HuH-7.5 (cell line): ENCODE data around the gene SKIC8.

Source experiments
- DNase-seq: peaks from one replicate; pipeline ENCODE4 v3.0.0; 2011; ENCODE audit warnings: low spot score

SKIC8 gene

DNA sequence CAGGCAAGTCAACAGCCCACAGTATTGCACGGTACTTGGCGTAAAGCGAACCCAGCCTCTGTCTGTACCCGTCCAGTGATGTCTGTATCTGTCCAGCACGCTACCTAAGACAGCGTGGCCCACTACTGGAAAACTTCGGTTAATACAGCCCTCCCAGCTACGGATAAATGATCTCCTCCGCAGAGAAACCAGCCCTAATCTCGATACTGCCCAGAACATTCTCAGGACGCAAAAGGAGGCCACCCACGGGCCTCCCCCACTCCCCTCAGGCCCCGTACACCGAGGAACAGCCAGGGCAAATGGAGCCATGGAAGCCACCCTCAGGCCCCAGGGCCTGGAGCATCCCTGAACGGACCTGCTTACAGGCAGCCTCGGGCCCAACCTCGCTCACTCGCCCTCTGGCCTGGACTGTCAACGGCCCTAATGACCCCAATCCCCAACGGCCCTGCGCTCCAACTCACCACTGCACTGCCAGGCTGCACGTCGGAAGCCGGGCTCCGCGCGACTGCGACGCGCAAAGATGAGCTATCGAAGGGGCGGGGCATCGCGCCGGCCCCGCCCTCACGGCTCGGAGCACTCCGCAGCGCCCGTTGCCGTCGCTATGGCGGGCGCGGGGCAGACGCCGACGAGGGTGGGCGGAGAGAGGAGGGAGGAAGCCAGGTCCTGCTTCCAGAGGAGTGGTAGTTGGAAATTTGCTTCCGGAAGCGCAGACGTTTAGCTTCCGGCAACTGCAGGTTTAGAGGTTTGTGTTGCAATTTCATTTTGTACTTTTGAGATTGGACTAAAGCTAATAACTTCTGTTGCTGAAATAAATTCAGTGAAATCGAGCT, at the start of gene SKIC8:
TSS of gene SKIC8 (minus strand) at position 509 of the 830 bp plus-strand sequence. CDS start 3,923 bp downstream, outside the sequence.
- DNase-seq = peak; percentile 96

DNA sequence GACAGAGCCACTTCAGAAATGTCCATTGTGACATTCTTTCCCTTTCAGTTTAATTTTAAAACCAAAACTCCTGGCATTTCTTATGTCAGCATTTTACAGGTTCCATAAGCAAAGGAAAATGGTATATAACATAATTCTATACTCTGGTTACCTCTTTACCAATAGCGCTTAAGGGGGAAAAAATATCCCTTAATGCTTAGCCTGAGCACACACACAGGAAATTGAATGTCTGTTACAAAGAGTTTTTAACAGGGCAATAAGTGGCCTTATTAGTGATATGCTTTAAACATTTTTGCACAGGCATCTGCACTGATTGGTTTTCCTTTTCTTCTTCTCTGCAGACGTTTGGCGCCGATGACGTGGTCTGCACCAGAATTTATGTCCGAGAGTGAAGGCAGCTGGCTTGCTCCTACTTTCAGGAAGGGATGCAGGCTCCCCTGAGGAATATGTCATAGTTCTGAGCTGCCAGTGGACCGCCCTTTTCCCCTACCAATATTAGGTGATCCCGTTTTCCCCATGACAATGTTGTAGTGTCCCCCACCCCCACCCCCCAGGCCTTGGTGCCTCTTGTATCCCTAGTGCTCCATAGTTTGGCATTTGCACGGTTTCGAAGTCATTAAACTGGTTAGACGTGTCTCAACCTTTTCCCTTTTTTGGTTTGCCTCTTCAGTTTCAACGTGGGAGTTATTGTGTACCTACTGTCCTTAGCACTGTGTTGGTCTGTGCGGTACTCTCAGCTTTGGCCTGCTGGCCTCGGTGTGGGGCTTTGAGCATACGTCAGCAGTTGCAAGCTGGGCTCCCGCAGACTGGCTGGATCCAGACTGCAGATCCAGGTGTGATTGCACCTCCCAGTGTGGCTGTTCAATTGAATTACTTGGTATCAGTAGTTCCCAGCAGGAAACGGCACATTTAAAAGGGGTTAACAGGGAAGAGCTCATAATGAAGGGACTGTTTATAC, 48.5 kb upstream of the SKIC8 start:
- no peak for DNase-seq

DNA sequence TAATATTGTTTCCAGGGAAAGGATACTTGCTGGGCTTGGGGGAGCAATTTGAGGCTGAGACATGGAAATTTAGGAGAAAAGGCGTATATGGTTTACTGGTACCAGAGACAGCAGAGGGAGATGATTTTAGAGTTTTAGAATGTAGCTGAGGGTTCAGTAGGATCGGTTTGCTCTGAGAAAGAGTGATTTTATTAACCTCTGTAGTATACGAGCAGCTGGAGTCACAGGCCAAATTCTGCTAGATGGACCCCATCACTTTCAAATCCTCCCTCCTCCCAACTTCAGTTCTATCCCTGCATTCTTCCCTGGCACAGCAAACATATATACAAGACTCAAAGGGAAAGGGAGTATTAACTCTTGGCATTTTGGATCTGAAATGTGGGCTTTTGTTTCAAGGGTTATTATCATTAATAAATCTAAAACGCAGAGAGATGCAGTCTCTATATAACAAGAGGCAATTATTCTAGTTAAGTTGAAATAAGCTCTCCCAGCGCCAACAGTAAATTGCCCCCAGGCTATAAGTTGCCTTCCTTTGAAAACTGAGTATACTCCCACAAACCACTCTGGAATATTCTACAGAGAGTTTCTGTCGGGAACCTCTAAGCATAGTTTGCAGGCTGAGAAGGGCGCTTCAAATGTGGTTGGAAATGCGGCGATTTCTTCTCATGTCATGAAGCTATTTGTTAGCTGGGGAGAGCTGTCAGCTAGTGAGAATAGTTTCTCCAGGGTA, 46.2 kb upstream of the SKIC8 start:
- DNase-seq = no peak

DNA sequence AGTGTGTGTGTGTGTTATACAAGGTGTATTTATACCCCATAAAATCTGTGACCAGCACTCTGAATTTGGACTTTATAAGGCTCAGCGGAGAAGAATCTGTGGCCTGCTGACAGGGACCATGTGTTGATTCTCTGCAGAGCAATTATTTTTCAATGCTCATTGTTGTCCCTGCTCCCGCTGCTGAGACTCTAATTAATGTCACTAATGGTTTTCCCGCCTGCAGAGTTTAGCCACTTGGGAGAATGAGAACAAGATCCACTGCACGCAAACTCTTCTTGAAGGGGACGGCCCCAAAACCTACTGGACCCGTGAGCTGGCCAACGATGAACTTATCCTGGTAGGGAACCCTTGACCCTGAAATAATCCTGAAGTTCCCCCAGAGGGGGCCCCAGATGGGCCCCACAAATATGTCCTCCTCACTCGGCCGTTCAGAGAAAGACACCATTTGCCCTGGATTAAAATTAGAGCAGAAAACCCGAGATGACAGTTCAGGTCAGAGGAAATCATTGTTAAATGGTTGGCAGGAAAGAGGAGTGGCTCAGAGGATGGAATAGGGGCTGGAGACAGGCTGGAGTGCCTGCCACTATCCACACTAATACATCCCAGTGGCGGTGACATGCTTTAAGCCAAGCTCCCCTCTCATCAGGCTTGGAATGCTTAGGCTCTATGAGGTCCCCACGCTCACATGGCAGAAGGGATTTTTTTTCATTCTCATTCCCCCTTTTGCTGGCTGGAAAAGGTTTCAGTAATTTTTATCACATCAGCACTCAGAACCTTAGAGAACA, 44.1 kb upstream of the SKIC8 start:
- DNase-seq = no peak

DNA sequence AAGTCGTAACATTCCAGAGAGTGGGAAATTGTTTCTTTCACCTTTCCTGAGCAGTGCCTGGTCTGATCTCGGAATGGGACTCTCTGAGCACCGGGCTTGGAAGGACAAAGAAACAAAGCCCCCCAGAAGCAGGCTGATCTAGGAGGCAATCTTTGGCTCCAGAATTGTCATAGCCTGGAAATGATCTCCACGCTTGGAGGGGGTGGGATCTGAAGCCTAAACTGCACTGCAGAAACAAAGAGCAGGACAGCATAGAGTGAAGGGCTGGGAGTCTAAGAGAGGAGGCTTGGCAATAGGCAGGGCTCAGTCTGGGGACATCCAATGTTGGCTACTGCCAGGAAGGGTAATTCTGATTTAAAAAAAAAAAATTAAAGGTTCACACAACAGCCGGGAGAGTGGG, 42.6 kb upstream of the SKIC8 start:
- no peak for DNase-seq

DNA sequence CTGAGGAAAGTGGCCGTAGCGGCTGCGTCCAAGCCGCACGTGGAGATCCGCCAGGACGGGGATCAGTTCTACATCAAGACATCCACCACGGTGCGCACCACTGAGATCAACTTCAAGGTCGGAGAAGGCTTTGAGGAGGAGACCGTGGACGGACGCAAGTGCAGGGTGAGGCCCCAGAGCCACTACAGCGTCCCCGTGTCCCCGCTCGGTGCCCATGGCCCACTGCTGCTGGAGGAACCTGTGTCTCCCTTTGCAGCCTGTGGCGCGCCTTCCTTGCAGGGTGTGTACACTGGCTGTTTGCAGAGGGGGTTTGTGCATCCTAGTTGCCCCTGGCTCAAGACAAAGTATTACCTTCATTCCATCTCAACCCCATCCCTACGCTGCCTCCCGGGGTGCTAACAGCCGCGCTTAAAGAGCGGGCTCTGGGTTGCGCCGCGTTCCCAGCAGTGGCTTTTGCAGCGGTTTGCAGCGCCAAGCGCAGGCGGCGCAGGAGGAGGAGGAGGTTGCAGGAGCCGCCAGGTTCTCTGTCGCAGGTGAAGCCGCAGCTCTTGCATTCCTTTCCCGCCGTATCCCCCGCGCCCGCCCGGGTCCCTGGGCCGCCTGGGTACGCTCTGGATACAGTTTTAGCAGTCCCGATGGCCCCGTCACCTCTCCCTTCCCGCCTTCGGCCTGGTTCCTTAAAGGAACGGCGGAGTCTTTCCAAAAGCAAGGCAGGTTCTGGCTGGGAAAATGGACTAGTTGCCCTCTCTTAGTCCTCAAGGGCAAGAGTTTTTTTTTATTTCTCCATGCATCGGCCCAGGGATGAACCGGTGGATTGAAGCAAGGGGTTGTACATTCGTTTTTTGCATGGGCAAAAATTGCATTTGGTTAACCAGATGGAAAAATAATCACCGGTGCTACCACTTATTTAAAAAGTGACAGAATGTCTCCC, 41.9 kb upstream of the SKIC8 start:
- DNase-seq = no peak

DNA sequence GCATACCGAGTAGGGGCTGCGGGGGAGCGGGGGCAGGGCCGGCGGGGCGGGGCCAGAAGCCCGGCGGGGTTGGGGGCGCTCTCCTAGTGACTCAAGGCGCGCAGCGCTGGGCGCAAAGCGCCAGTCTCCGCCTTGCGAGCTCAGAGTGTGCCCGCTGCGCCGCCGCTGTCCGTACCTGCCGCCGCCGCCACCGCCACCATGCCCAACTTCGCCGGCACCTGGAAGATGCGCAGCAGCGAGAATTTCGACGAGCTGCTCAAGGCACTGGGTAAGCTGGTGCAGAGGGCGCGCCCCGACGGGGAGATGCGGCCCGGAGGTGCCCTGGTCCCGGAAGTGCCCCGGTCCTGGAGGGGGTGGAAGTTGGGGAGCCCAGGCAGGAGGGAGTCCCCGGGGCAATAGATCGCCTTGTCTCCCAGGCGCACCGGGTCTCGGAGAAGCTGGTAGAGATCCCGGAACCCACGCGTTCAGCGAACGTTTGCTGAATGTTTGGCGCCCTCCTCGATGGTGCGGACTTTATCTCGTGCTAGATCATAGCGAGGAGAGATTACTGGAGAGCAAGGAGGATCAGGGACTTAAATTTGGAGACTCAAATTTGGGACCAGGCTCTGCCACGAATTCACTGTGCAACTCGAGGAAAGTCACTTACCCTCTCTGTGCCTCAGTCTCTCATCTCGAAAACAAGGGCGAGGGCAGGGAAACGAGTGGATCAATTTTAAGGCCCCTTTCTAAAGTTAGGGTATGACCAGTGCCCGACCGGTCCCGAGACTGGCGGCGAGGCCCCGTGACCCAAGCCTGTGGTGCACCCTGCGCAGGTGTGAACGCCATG, 41.0 kb upstream of the SKIC8 start, which contains the start of gene CRABP1:
TSS of gene CRABP1 (plus strand) at position 123 of the 826 bp plus-strand sequence. CDS start at position 199, 76 bp downstream.
- no peak for DNase-seq

DNA sequence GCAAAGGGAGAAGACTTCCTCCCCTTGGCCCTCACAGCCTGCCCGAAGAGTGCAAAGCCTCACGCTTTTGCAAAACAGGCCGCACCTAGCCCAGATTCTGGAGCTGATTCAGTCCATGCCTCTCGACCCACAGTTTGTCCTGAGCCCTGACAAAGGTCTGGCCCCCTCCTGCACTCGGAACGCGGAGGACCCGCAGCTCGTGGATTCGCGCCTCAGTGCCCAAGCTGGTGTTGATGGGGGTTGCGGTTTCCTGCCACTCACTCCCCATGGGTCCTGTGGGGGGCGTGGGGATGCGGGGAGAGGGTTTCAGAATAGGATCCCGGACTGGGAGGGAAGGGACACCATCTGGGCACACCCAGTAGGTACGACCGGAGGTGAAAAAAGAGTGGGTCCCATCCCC, 40.1 kb upstream of the SKIC8 start:
- no peak for DNase-seq

DNA sequence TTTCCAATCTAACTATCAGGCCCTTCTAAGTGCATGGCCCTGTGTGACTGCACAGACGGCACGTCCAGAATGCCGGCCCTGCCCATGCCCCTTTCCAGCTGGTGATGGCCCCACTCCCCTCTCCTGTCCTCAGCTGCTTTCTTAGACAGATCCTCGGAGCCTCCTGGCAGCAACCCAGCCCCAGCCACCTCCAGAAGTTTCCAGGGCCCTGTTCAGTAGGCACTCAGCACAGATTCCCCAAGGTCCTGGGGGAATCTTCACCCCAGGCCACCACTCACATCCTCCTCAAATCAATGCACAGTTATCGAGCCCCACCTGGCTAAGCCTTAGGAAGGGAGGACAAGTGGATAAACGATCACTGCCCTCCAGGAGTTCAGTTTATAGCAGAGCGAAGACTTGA, 39.4 kb upstream of the SKIC8 start:
- DNase-seq = no peak

DNA sequence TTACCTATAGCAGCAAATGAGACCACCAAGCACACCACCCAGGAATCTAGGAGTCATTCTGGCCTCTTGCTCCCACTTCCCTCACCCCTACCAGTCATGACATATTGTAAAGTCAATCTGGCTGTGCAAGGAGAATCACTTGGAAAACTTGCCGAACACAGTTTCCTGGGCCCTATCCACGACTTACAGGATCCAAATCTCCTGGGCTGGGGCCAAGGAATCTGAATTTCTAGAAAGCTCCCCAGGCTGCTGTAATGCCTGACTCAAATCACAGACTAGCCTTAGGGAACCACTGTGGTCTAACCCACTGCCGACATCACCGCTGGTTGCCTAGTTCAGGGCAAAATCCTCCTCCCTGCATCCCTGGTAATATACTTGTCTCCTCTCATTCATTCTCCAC, 36.6 kb upstream of the SKIC8 start:
- DNase-seq = no peak

DNA sequence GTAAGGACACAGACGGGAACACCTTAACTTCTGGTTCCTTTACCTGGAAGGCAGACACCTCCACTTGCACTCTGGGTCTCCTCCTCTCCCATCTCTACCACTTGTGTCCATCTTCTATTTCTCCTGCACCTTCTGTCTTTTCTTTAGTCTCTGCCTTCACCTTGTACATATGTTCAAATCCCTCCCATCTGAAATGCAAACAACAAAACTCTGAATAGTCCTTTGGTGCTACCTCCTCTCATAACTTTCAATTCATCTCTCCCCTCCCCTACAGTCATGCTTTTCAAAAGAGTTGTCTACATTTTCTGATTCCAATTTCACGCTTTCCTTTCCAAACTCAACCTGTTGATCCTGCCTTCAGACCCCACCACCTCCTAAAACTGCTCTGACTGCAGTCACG, 35.4 kb upstream of the SKIC8 start:
- DNase-seq = no peak

DNA sequence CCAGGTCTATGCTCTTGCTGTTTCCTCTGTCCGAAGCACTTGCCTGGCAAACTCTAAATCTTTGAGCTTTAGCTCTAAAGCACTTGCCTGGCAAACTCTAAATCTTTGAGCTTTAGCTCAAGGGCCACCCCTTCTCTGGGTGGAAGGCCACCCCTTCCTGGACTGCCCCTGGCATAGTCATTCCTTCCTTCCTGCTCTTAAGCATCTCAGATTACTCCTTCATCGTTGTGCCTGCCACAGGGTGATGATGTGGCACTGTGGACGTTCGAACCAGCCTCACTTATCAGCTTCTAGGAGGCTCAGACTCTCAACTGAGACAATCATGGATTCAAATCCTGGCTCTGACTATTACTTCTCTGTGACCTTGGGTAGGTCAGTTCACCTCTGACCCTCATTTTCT, 30.2 kb upstream of the SKIC8 start:
- DNase-seq = no peak

DNA sequence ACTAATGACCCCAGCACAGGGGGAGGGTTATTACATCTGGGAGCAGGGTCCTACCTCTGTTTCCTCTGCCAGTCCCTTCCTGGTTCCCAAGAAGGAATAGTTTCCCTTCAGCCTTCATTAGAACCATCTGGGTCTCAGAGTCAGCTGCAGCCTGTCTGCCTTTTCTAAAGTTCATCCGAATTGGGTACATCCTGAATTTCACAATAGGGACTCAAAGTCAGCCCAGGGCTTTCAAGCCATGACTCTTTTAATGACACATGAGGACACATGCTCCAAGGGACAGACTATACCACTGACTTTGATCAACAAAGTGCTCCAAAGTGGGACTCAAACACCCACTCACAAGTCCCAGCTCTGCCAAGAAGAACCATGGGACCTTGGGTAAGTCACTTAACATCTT, 28.1 kb upstream of the SKIC8 start:
- DNase-seq = no peak

DNA sequence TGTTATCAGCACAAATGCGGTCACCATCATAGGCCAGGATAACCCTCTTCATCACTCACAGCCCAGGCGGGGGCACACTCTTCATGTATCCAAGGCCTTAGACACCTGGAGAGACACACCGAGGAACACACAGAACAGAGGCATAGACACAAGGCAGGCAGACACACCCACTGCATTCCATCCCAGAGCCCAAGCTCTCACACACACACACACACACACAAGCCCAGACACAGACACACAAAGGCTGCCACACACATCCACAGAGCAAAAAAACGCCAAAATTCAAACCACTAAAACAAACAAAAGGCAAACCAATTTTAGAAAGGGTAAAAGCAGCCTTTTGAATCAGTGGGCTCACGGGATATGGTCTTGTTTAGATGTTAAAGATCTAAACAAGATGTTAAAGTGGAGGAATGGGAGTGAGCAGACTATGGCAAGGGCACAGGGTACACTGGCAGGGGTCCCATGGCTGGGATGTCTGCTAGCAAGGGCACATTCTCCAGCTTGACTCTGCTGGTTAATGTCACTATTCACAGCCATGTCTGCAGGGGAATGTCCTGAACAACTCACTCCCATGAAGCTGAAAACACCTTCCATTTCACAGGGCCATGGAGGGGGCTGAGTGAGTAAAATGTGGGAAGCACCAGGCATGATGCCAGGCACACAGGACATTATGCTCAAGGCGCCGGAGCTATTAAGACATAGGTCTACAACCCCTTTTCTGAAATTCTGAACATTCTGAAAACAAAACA, 25.9 kb upstream of the SKIC8 start:
- DNase-seq = peak; percentile 49

DNA sequence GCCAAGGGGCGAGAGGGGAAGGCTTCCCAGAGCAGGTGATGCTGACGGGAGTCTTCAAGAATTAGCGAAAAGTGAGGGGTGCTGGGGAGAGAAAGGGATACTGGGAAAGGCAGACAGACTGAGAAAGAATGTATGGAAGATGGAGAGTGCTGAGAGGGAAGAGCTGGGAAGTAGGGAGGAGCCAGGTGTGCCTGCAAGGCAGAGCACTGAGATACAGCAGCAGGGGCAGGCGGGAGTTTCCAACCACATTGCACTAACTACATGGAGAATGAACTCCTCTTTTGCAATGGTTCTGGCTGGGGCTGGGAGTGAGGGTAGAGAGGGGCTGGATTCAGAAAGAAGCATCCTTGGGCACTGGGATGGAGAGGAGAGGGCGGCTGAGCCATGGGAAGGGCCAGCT, 24.7 kb upstream of the SKIC8 start:
- DNase-seq = no peak

DNA sequence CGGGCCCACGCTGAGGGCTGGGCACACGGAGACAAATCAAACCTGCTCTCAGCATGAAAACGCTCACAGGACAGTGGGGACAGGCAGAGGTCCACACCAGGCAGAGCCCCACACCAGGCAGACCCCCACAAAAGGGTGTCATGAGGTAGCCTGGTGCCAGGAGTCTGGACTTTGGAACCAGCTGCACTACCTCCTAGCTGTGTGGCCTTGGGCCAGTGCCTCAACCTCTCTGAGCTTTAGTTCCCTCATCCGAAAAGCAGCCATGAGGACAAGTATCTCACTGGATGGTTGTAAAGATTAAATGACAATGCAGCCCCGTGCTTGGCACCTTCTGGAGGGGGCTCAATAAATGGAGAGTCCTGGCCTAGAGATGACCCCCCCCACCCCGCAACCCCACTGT, 24.3 kb upstream of the SKIC8 start:
- DNase-seq = no peak

DNA sequence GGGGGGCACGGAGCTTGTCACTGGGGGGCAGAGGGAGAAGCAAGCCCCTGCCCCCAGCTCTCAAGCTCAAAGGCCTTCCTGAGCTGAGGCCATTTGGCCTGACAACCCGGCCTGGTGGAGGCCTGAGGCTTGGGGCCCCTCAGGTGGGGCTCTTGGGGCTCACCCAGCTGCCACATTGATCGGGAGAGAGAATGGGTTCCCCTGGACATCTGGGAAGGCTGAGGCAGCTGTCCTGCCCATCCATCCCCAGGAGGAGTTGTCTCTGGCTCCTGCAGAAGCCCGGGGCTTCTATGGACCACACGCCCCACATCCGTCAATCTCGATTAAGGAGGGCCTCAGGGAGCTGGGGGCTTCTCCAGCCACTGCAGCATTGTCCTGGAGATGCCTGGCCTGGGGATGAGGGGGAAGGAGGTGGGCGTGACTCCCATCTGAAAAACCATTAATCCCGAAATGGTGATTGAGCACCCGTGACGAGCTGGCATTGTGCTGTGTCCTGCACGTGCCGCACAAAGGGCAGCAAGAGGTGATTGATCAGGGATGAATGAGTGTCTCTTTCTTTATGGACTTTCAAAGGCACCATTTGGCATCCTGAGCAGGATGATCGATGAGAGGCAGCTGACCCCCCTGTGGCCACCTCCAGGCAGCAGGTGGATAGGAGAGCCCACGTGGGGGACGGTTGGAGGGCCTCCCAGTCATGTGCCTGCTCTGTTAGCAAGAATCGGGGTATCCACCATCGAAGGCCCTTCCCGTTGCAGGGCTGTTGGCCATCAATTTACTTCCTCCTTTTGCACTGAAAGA, 23.5 kb upstream of the SKIC8 start:
- no peak for DNase-seq

DNA sequence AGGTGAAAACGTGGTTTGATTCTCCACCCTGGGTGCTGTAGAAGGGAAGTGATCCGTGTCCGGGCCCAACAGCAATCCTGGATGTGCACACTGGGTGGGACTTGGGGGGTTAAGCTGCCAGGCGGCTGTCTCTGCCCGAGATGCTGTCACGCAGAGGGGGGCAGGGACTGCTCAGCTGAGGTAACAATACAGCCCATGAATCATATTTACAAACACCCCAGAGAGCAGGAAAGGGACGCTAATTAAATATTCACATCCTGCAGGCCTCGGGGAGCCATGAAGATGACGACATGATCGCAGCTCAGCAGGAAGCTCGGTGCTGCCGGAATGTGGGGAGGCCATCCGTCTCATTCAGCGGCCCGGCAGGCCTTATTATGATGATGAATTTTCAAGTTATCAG, 22.8 kb upstream of the SKIC8 start:
- DNase-seq = no peak
